ENCODE results near the gene PJA1. TPM values are rescaled to one million over a fixed set of nuclear protein-coding genes. Genes with fewer than 3 reads are reported as not detected.

Gene PJA1
- total RNA-seq, 4 donors from 2014 or later = 14.1 to 23.2 (median 16.5) TPM

DNA sequence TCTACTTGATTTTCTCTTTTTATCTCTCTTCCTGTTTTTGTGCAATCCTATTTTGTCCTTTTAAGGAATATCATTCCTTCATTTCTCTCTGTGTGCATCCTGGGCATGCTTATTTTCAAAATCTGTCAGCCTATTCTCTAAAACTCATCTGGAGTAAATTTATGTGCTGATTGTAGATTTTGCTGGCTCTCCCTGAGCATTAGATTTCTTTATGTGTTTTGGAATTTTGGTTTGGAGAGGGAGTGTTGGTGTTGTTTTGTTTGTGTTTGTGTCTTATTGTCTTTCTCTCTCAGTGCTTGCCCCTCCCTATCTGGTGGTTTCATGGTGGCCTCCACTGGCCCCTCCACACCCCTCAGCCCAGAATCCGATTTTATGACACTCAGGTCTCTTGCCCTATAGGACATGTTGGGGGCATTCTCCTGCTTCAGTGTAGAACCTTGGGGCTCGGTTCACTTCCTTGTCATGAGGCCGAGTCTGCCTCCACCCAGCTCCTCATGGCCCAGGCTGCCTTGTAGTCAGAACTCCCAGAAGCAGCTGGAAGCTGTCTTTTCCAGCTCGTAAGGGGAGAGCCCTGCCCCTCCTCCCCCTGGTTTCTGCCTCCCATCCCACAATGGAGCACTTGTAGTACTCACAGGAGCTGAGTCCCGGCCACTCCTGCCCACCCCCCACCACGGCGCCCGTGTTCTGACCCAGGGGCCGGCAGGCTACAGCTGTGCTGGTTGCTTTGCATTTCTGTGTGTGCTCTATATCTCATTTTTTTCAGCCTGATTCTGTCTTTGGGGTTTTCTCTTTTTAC lies 24.5 kb upstream of the PJA1 start:
- DNase-seq (ENCODE audit: low spot score in 2 of 2) = no peak
- no peaks in the 10 kb centered on the region for H3K4me1 ChIP-seq
- H3K9me3 ChIP-seq = no peaks in the 10 kb centered on the region
- WGBS = 58% methylated on average over 9 of the region's 9 CpGs
- H3K27ac ChIP-seq = no peak overlapping the region
- H3K4me3 ChIP-seq = no peak overlapping the region
- H3K36me3 ChIP-seq = no peaks in the 10 kb centered on the region
- no peaks in the 10 kb centered on the region for H3K27me3 ChIP-seq
- no peak for TF ChIP-seq POLR2AphosphoS5 (IDR thresholded peaks at IDR 0.05)
- no peak for TF ChIP-seq POLR2A (IDR thresholded peaks at IDR 0.05)

DNA sequence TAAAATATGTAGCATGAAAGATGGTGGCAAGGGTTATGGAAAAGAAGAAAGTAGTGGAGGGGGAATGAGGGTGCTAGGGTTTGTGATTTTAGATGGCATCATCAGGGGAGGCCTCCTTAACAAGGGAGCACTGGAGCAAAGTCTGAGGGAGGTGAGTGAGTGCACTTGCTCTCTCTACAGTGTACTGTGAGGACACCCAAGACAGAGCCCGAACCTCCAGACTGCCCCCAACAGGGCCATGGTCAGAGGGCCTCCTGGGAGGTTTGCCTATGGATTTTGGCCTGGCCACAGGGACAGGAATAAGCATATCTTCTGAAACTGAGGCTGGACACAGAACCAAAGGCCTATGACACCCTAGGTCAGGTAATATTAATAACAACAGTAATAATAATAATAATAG lies 21.4 kb upstream of the PJA1 start:
- no peaks in the 10 kb centered on the region for H3K36me3 ChIP-seq
- no peak overlapping the region for H3K27ac ChIP-seq
- TF ChIP-seq POLR2AphosphoS5 (IDR thresholded peaks at IDR 0.05) = no peak
- TF ChIP-seq, protein P1, sequence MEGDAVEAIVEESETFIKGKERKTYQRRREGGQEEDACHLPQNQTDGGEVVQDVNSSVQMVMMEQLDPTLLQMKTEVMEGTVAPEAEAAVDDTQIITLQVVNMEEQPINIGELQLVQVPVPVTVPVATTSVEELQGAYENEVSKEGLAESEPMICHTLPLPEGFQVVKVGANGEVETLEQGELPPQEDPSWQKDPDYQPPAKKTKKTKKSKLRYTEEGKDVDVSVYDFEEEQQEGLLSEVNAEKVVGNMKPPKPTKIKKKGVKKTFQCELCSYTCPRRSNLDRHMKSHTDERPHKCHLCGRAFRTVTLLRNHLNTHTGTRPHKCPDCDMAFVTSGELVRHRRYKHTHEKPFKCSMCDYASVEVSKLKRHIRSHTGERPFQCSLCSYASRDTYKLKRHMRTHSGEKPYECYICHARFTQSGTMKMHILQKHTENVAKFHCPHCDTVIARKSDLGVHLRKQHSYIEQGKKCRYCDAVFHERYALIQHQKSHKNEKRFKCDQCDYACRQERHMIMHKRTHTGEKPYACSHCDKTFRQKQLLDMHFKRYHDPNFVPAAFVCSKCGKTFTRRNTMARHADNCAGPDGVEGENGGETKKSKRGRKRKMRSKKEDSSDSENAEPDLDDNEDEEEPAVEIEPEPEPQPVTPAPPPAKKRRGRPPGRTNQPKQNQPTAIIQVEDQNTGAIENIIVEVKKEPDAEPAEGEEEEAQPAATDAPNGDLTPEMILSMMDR (IDR thresholded peaks at IDR 0.05) = no peak
- no peak overlapping the region for H3K4me3 ChIP-seq
- no peaks in the 10 kb centered on the region for H3K27me3 ChIP-seq
- H3K4me1 ChIP-seq = no peaks in the 10 kb centered on the region
- WGBS = 100% methylated on average over 1 of the region's 1 CpG
- no peaks in the 10 kb centered on the region for H3K9me3 ChIP-seq
- DNase-seq (ENCODE audit: low spot score in 2 of 2) = no peak

DNA sequence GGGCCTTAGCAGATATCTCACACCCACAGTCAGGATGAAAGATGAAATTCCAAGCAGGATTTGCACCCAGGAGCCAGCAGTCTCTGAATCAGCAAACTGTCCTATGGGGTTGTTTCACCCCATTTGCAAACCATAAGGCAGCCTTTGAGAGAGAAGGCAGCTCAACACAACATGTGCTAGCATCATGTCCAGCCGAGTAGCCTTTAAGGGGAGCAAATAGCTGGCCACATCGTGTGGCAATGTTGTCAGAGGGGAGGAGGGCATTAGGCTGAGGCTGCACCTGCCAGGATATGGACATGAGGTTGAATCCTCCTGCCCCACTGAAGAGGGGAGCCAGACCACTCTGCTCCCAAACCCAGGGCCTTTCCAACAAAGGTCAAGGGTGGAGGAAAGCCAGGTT lies 20.6 kb upstream of the PJA1 start:
- TF ChIP-seq, protein P1 (IDR thresholded peaks at IDR 0.05) = no peak
- TF ChIP-seq POLR2A (IDR thresholded peaks at IDR 0.05) (no peak), POLR2AphosphoS5 (IDR thresholded peaks at IDR 0.05) (no peak), EP300 (IDR thresholded peaks at IDR 0.05) (no peak)
- Histone ChIP-seq H3K27me3 (no peaks in the 10 kb centered on the region), H3K9me3 (no peaks in the 10 kb centered on the region), H3K4me1 (no peaks in the 10 kb centered on the region), H3K27ac (no peak overlapping the region), H3K4me3 (no peak overlapping the region), H3K36me3 (no peaks in the 10 kb centered on the region)
- no peak for DNase-seq (ENCODE audit: low spot score in 2 of 2)
- WGBS = 70% methylated on average over 2 of the region's 2 CpGs

DNA sequence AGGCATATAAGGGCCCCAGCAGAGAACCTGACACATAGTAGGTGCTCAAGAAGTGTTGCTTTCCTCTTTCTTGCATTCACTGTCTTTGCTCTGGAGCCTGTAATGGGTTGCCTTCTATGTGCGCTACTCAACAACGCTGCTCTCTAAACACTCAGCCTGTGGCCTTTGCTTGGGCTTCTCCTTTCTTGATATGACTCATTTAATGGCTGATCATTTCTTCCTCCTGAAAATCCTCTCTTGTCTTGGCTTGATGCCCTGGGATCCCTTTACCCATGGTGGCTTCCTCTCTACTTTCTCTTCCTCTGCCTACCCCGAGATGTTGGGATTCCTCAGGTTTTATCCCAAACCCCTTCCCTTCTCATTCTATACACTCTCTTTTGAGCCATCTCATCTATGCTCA lies 19.9 kb upstream of the PJA1 start:
- Histone ChIP-seq H3K36me3 (no peaks in the 10 kb centered on the region), H3K27ac (no peak overlapping the region), H3K27me3 (no peaks in the 10 kb centered on the region), H3K4me3 (no peak overlapping the region), H3K4me1 (no peaks in the 10 kb centered on the region), H3K9me3 (no peaks in the 10 kb centered on the region)
- TF ChIP-seq, protein P1 (IDR thresholded peaks at IDR 0.05) = no peak
- TF ChIP-seq POLR2A (IDR thresholded peaks at IDR 0.05) = no peak
- no peak for TF ChIP-seq POLR2AphosphoS5 (IDR thresholded peaks at IDR 0.05)
- no peak for TF ChIP-seq EP300 (IDR thresholded peaks at IDR 0.05)
- WGBS = 91% methylated on average over 3 of the region's 3 CpGs
- DNase-seq (ENCODE audit: low spot score in 2 of 2) = no peak

DNA sequence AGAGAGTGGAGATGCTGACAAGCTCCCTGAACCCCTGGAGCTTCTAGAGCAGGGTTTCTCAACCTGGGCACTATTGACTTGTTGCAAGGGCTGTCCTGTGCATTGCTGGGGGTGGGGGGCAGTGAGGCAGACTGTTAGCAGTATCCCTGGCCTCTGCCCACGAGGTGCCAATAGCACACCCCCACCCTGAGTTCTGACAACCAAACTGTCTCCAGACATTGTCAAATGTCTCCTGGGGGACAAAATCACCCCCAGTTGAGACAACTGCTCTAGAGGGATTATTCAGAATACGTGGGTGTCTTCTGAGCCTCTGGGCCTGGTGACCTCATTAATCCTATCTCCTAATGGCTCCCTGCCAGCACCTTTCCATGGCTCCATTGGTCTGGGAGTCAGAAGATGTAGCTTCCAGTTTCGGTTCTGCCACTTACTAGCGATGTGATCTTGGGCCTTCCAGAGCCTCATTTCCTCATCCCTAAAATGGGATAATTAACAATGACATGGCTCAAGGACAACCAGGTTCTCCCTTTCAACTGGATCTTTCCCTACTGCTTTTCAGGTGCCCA lies 17.6 kb upstream of the PJA1 start:
- H3K27ac ChIP-seq = no peak overlapping the region
- H3K27me3 ChIP-seq = no peaks in the 10 kb centered on the region
- no peaks in the 10 kb centered on the region for H3K4me1 ChIP-seq
- 44% methylated on average over 4 of the region's 4 CpGs for WGBS
- no peak for TF ChIP-seq POLR2AphosphoS5 (IDR thresholded peaks at IDR 0.05)
- TF ChIP-seq, protein P1 (IDR thresholded peaks at IDR 0.05) = no peak
- no peak for DNase-seq (ENCODE audit: low spot score in 2 of 2)
- H3K36me3 ChIP-seq = no peaks in the 10 kb centered on the region
- H3K9me3 ChIP-seq = no peaks in the 10 kb centered on the region
- H3K4me3 ChIP-seq = no peak overlapping the region
